ENCODE data around the gene VARS2.

DNA sequence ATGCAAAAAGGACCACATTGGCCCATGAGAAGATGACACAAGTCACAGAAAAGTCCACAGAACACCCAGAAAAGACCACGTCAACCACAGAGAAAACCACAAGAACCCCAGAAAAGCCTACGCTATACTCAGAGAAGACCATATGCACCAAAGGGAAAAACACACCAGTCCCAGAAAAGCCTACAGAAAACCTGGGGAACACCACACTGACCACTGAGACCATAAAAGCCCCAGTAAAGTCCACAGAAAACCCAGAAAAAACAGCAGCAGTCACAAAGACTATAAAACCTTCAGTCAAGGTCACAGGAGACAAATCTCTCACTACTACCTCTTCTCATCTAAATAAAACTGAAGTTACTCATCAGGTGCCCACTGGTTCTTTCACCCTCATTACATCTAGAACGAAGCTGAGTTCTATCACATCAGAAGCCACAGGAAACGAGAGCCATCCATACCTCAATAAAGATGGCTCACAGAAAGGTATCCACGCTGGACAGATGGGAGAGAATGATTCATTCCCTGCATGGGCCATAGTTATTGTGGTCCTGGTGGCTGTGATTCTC, 38.0 kb downstream of the VARS2 start:
- no peak for TF ChIP-seq SIN3A (IDR thresholded peaks at IDR 0.05; ENCODE audit: borderline replicate concordance, low read depth, low read length)
- TF ChIP-seq, protein P1, sequence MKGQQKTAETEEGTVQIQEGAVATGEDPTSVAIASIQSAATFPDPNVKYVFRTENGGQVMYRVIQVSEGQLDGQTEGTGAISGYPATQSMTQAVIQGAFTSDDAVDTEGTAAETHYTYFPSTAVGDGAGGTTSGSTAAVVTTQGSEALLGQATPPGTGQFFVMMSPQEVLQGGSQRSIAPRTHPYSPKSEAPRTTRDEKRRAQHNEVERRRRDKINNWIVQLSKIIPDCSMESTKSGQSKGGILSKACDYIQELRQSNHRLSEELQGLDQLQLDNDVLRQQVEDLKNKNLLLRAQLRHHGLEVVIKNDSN (IDR thresholded peaks at IDR 0.05; ENCODE audit: borderline replicate concordance, low read depth) = no peak
- TF ChIP-seq, protein P2, sequence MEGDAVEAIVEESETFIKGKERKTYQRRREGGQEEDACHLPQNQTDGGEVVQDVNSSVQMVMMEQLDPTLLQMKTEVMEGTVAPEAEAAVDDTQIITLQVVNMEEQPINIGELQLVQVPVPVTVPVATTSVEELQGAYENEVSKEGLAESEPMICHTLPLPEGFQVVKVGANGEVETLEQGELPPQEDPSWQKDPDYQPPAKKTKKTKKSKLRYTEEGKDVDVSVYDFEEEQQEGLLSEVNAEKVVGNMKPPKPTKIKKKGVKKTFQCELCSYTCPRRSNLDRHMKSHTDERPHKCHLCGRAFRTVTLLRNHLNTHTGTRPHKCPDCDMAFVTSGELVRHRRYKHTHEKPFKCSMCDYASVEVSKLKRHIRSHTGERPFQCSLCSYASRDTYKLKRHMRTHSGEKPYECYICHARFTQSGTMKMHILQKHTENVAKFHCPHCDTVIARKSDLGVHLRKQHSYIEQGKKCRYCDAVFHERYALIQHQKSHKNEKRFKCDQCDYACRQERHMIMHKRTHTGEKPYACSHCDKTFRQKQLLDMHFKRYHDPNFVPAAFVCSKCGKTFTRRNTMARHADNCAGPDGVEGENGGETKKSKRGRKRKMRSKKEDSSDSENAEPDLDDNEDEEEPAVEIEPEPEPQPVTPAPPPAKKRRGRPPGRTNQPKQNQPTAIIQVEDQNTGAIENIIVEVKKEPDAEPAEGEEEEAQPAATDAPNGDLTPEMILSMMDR (IDR thresholded peaks at IDR 0.05) = no peak
- TF ChIP-seq EP300 (IDR thresholded peaks at IDR 0.05; ENCODE audit: borderline replicate concordance in 1 of 2, low read depth in 1 of 2, low read length in 1 of 2) = no peak
- no peak for TF ChIP-seq POLR2AphosphoS5 (IDR thresholded peaks at IDR 0.05; ENCODE audit: low read depth, low read length)
- TF ChIP-seq ELF1 (IDR thresholded peaks at IDR 0.05) = no peak
- TF ChIP-seq, protein P3, sequence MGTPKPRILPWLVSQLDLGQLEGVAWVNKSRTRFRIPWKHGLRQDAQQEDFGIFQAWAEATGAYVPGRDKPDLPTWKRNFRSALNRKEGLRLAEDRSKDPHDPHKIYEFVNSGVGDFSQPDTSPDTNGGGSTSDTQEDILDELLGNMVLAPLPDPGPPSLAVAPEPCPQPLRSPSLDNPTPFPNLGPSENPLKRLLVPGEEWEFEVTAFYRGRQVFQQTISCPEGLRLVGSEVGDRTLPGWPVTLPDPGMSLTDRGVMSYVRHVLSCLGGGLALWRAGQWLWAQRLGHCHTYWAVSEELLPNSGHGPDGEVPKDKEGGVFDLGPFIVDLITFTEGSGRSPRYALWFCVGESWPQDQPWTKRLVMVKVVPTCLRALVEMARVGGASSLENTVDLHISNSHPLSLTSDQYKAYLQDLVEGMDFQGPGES (IDR thresholded peaks at IDR 0.05; ENCODE audit: low read depth, low read length) = no peak
- TF ChIP-seq, protein P4, sequence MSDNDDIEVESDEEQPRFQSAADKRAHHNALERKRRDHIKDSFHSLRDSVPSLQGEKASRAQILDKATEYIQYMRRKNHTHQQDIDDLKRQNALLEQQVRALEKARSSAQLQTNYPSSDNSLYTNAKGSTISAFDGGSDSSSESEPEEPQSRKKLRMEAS (IDR thresholded peaks at IDR 0.05; ENCODE audit: low read depth) = no peak
- TF ChIP-seq MXI1 (IDR thresholded peaks at IDR 0.05; ENCODE audit: low read depth, low read length) = no peak
- no peak for TF ChIP-seq TAF1 (IDR thresholded peaks at IDR 0.05; ENCODE audit: borderline replicate concordance, low read depth, low read length)
- no peak for TF ChIP-seq YY1 (IDR thresholded peaks at IDR 0.05; ENCODE audit: low read depth)
